Fibroblast of peridontal ligament (primary cell): ENCODE data around the gene TMEM238L.

ENCODE experiments used
- DNase-seq: peaks from one replicate; pipeline ENCODE4 v3.0.0-alpha.2; 2010; ENCODE audit errors: extremely low read depth

TMEM238L gene

DNA sequence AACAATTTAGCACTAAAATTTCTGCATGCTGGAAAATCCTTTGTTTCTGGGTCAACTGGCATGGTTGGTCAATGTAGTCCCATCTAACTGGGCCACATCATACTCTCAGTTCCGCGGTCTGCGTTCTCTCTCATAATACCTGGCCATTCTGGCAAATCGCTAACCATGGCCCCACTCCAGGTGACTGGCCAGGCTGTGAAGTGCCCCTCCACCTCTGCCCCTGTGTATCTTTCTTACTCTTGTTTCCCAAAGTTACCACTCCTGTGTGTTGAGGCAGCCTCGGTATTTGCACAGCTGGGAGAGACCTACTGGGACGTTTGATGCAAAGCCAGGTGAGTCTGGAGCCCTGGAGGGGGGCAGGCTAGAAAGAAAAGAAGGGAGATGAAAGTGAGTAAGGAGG is 2.0 kb upstream of the TMEM238L start:
- no peak for DNase-seq

GRCh38 chr17:10804546-10804945 is 647 bp upstream of the TMEM238L start:
- DNase-seq, result no peak

GRCh38 chr17:10803350-10803749 is 549 bp downstream of the TMEM238L start:
- no peak for DNase-seq

DNA sequence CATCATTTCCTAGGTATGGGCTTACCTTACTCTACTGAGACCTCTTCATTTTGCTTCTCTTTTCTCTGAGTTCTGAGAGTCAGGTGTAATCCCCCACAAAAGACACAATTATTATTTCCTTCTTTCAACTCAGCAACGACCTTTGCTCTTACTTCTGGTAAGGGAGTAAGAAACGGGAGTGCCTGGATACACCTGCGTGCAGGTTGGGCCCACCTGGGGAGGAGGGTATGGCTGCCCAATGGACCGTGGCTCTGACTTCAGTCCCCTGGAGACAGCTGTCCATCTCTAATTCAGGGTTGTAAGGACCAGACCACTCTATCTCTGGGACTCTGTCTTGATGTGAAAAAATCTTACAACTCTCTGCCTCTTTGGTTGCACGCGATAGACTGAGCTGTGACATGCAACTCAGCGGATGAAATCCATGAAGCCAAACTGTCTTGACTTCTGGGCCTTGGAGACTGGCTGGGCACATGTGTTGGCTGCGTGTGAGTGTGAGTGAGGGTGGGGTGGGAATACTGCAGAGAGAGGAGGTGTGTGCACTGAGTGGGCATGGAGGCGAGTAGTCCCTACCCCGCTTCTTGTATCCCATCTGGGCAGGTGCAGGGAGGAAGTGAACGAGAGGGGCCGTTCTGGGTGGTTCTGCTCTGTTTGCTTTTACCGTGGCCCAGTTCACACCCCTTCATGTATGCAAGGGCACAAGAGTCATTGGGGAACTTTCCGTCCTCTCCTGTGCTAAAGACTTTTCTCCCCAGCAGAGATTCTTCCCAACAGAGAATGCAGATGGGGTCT is 1.2 kb downstream of the TMEM238L start:
- no peak for DNase-seq

- no peak for DNase-seq
Measured at GRCh38 chr17:10799407-10799806, 4.5 kb downstream of the TMEM238L start.

DNA sequence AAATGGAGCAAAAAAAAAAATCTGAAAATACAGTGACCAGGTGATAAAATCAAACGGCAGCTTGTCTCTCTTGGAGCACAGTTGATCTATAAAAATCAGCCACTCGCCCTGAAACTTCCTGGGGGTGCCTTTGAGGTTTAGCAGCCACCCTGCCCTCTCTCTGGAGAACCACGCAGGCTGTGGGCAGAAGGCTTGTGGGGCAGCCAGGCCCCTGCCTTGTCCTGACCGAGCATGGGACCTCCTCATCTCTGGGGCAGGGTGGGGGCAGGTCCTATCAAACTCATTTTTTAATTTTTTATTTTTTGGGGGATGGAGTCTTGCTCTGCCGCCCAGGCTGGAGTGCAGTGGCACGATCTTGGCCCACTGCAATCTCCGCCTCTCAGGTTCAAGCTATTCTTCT is 5.0 kb downstream of the TMEM238L start:
- no peak for DNase-seq

GRCh38 chr17:10798332-10798749 is 5.6 kb downstream of the TMEM238L start:
- no peak for DNase-seq

- no peak for DNase-seq
Measured at GRCh38 chr17:10797476-10798328, 6.2 kb downstream of the TMEM238L start.

- no peak for DNase-seq
Measured at GRCh38 chr17:10793816-10794215, 10.1 kb downstream of the TMEM238L start.

DNA sequence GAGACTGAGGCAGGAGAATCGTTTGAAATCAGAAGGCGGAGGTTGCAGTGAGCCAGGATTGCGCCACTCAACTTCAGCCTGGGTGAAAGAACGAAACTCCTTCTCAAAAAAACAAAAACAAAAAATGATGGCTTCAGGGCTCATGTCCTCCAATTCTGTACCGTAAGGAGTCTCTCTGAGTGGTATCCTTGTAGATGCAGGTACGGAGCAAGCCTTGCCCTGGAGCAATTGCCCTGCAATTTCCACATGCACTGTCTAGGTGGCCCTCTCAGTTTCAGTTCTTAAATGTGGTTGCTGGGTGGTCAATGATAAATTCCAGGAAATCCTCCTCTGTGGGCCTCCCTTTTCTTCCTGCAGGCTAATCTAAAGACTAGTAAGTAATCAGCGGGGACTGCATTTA is 10.6 kb downstream of the TMEM238L start:
- no peak for DNase-seq

- no peak for DNase-seq
Measured at GRCh38 chr17:10792151-10792550, 11.7 kb downstream of the TMEM238L start.

- no peak for DNase-seq
Measured at GRCh38 chr17:10790491-10791401, 13.2 kb downstream of the TMEM238L start.

DNA sequence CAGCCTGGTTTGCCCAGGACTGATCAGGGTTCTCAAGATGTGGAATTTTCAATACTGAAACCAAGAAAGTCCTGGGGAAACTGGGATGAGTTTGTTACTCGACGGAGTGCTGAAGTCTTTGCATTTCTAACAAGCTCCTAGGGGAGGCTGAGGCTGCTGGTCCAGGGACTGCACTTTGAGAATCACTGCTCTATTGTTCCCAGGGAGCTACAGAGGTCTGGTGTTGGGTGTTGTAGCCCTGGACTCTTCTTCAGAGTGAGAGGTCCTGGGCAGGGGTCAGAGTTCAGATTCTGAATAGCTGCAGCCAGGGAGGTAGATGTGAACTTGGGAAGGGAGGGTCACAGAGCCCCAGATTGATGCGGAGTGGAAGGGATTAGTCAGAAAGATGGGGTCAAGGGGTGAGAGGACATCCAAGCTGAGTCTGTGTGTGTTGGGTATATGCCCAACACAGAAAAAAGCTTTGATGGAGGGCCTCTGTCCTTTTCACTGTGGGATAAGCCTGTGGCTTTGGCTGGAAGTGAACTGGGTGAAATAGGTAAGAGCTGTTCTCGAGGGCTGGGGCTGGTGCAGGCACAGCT is 14.1 kb downstream of the TMEM238L start:
- DNase-seq, result no peak

DNA sequence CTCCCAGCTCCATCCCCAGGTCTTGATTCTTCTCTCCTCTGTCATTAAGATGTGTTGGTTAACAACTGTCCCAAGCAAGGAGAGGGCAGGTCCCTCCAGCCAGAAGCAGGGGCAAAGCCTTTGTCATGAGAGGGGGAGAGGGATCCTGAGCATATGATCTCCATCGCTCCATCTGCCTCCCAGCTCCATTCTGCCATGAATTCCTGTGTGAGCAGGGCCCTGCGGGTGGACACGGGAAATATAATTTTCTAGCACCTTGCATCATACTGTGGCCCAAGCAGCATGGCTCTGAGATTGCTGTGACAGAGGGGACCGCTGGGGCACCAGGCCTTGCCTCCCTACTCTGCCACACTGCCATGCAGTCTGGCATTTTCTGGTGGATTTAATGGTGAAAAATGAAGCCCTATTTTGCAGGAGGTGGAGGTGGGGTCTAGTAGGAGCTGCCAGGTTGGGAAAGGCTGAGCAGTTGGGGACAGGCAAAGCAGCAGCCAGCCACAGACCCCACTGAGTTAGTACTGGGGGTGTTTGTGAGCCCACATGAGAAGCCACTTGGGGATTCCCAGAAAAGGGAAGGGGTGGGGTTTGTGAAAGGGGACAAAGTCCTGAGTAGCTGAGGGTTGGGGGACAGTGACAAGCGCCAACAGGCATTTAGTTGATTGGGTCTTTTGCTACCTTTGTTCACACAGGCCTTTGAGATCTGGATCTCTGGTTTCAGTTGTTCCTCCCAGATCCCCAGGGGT is 16.4 kb downstream of the TMEM238L start:
- no peak for DNase-seq

DNA sequence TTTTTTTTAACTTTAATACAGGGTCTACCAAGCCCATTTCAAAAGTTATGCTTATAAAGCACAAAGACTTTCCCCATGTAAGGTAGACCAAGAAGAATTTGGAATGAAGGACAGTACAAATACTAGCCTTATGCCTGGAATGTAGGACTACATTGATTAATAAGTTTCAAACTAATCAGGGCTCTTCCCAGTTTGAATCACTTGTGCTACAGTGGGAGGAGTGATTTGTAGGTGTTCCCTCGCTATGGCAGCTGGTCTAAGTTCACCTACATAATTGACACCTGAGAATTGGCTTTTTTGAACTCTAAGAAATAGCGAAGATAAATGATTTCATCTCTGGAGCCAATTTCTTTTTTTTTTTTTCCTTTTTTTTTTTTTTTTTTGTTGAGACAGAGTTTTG is 18.6 kb downstream of the TMEM238L start:
- no peak for DNase-seq

GRCh38 chr17:10779609-10780008 is 24.3 kb downstream of the TMEM238L start:
- no peak for DNase-seq

DNA sequence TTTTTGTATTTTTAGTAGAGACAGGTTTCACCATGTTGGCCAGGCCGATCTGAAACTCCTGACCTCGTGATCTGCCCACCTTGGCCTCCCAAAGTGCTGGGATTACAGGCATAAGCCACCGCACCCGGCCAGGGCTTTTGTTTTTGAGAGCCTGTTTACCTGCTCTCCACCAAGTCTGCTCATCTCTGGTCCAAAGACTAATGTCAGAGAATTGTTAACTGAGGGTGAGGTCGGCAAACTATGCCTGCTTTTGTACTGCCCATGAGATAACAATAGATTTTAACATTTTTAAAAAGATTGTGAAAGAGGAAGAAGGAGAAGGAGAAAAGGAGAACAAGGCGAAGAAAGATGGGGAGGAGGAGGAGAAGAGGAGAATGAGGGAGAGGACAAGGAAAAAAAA is 26.0 kb downstream of the TMEM238L start:
- DNase-seq, result no peak

DNA sequence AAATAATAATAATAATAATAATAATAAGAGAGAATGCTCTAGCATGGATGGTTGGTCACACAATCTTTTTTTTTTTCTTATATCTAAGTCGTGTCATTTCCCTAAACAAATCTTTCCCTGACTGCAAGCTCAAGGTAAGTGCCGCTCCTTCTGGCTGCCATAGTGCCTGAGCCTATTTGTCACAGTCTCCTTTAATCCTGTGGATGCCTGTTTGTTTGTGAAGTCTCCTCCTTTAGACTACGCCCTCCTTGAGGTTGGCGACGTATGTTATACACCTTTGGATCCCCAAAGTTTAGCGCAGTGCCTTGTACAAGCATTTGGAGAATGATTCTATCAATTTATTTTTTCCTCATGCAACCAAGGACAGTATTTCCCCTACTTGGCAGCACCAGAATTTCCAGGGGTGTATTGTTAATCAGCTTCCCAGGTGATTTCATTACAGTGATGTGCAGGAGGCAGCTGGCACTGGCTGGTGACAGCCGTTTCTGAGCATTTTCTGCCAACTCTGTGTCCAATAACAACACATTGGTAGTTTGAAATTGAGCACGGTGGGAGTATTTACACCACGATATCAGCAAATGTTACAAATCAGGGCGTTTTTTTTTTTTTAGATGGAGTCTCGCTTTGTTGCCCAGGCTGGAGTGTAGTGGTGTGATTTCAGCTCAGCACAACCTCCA is 26.6 kb downstream of the TMEM238L start:
- no peak for DNase-seq

- no peak for DNase-seq
Measured at GRCh38 chr17:10776381-10776780, 27.5 kb downstream of the TMEM238L start.

DNA sequence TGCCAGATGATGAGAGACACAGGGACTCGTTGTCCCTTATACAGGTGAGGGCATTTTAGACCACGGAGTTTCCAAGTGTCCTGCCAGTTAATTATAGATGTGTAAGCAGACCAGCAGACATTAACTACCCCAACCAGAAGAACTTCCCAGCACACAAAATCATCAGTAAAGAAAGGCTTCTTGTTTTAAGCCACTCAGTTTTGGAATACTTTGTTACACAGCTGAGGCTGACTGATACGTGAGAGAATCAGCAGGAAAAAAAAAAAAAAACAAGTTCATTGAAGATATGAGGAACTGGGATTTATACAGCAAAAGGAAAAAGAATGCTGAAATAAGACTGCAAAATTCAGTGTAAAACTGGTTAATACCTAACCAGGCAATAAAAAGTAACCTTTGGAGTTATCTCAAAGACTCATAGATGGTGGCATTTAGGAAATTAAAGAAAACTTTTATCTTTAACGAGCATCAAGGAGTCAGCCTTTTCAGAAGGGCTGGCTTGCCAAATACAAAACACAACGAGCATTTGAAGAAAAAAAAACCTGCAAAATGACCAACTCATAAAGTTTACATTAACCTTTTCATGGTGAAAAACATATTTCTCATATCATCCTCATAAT is 28.1 kb downstream of the TMEM238L start:
- DNase-seq, result no peak
